T47D (cell line): ENCODE results near the gene STK32C.
"Not testable (repeated sequence)": the region's sequence is repeated elsewhere in the genome, so short reads cannot be mapped to it uniquely, and the experiment has no call there.

Experiments used
- DNase-seq, 2 experiments: peaks; one replicate each; pipeline versions ENCODE4 v3.0.0 to v3.0.0-alpha.2; 2011 to 2012; ENCODE audit warnings: low read depth in 1 of 2, low spot score in 1 of 2
- JUND ChIP-seq: IDR thresholded peaks from 2 replicates; pipeline ENCODE4 v1.6.1; 2012; ENCODE audit warnings: low read depth
- in situ Hi-C: cut with HindIII; loops from 2 replicates; pipeline ENCODE4 v1.10.0; 2016; ENCODE audit warnings: low sequenced_read_pairs, low pct_unique_long_range_greater_than_20kb

The STK32C gene

DNA sequence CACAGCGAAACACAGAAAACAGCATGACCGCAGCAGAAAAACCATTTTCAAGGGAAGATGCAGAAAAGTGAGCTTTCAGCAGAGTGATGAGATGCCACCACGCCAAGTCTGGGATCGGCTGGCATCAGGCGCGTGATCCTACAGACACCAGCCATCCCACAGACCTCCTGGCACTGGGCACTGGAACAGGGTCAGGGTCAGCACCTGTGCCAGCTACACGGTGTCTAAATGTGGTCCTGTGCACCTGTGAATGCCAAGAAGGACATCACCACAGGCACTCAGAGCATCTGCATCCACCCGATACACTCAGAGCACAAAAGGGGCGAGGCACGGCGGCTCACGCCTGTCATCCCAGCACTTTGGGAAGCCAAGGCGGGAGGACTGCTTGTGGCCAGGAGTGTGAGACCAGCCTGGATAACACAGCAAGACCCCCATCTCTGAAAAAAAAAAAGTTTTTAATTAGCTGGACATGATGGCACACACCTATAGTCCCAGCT is 31.5 kb downstream of the STK32C start:
- in situ Hi-C loops: no loop called here
- TF ChIP-seq JUND: no peak
- DNase-seq: no peak

DNA sequence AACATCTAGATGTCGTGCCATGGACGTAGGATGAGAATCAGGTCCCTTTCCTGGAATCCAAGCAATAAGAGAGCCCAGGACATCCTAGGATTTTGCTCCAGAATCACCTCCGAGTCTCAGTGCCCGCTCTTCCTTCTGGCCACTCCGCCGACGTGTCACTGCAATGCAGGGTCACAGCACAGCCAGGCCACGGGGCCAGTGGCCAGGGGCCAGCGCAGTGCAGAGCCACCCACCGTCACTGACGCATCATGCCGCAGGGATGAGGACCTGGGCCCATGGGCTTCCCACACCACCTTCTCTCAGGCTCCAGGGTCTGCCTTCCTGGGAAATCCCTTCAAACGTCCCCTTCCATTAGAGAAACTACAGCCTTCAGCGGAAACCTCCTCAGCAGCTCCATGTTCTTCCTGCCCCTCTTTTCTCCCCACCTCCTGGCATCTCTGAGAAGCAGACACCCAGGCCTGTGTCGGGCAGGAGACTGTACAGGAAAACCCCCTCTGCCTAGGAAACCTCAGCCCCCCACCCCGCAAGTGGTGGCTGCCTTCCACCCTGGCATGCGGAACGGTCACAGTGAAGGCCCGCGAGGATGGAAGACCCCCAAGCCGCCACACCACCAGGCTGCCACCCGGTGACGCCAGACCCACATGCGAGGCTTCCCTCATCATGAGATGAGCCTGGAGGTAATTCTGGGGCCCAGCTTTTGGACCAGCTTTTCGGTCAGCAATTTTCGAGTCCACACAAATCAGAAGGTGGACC is 32.1 kb downstream of the STK32C start:
- TF ChIP-seq JUND: no peak
- no peak for DNase-seq
- in situ Hi-C loops: no loop called here

GRCh38 chr10:132274986-132275385 is 32.8 kb downstream of the STK32C start:
- no peak for TF ChIP-seq JUND
- in situ Hi-C loops: no loop called here
- DNase-seq: no peak

DNA sequence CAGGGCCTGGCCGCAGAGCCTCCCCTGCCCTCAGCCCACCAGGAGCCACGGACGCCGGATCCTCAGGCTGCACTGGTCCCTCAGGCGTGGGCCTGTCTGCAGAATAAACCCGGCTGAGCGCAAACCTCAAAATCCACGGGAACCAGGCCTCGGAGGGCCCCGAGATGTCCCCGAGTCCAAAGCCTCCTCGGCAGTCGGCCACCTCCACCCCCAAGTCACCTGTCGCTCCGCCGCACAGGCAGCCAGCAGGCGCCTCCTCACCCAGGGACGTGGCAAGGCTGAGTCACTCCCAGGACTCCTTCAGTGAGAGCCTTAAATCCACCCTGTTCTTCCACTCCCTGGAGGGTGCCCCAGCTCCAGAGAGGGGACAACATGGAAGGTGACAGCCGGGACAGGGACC is 33.2 kb downstream of the STK32C start:
- in situ Hi-C loops: no loop called here
- TF ChIP-seq JUND: no peak
- no peak for DNase-seq

- no peak for DNase-seq
- in situ Hi-C loops: no loop called here
- no peak for TF ChIP-seq JUND
Measured at GRCh38 chr10:132273966-132274365, 33.8 kb downstream of the STK32C start.

DNA sequence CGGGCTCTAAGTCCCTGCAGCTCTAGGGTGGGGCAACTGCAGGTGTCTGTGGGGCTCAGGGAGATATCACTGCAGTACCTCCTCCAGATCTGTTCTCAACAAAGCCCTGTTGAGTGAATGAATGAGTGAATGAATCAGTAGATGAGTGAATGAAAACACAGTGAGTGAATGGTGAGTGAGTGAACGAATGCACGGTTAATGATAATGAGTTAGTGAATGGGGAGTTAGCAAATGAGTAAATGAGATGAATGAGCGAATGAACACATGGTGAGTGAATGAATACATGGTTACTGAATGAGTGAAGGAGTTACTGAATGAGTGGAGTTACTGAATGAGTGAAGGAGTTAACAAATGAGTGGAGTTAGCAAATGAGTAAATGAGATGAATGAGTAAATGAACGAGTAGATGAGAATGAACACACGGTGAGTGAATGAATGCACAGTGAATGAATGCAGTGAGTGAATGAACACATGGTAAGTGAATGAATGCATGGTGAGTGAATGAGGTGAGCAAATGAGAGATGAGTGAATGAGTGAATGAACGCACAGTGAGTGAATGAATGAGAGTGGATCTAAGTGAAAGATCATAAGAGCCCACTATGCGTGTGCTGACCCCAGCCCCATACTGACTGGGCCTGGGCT is 34.3 kb downstream of the STK32C start:
- in situ Hi-C loops: no loop called here
- no peak for TF ChIP-seq JUND
- no peak for DNase-seq

DNA sequence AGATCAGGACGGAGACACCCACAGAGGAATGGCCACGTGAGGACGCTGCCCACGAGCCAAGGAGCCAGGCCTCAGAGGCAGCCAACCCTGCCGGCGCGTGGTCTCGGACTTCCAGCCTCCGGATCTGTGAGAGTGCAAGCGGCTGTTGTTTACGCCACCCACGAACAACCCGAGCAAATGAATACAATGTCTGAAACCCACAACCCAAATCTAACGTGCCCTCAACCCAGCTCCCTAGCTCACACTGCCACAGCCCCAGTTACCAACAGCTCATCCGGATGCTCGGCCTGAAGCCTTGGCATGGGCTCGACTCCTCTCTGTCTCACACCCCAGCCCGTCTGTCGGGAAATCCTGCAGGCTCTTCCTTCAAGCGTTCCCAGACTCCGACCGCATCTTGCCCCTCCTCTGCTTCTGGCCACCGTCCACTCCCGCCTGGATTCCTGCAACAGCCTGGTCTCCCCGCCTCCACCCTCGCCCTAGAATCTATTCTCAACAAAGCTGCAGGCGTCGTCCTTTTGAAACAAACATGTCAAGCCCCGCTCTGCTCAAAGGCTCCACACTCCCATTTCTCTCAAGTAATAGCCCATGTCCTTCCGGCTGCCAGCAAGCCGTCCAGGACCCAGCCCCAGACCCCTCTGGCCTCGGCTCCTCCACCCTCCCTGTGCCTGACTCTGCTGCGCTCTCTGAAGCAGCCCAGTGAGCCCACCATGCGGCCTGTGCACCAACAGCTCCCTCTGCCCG is 35.3 kb downstream of the STK32C start:
- in situ Hi-C loops: no loop called here
- TF ChIP-seq JUND: no peak
- DNase-seq: no peak

- TF ChIP-seq JUND: no peak
- DNase-seq: no peak
- in situ Hi-C loops: no loop called here
Measured at GRCh38 chr10:132271458-132272230, 36.1 kb downstream of the STK32C start.

DNA sequence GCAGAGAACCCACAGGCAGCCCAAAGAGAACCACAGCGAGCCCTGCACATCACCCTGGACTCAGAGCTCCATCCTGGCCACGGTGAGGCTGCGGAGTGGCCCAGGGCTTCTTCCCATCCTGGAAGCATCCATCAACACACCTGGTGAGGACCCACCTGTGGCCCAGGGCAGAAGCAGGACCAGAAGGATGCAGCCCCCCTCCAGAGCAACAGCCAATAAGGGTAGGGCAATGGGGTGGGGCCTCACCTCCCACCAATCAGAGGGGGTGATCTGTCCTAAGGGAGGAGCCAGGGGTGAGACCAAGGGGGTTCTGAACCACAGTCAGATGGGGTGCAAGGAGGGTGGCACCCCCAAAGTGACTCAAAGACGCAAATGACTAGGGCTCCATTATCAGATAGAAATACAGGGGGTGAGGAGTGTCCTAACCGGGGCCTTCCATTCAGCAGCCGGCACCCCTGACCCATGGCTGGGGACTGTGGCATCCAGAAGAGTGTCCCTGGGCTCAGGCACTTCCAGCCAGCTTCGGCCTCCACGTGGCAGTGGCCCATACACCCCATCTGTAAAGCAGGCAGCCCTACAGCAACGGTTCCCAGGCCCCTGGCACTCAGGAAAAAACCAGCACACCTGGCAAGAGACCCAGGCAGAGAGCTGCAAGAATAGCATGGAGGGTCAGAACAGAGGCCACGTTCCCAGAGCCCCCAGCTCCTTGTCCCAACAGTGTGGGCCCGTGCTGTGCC is 36.9 kb downstream of the STK32C start:
- no peak for DNase-seq
- in situ Hi-C loops: no loop called here
- no peak for TF ChIP-seq JUND

- TF ChIP-seq JUND: no peak
- DNase-seq: no peak
- in situ Hi-C loops: no loop called here
Measured at GRCh38 chr10:132270256-132270655, 37.5 kb downstream of the STK32C start.

DNA sequence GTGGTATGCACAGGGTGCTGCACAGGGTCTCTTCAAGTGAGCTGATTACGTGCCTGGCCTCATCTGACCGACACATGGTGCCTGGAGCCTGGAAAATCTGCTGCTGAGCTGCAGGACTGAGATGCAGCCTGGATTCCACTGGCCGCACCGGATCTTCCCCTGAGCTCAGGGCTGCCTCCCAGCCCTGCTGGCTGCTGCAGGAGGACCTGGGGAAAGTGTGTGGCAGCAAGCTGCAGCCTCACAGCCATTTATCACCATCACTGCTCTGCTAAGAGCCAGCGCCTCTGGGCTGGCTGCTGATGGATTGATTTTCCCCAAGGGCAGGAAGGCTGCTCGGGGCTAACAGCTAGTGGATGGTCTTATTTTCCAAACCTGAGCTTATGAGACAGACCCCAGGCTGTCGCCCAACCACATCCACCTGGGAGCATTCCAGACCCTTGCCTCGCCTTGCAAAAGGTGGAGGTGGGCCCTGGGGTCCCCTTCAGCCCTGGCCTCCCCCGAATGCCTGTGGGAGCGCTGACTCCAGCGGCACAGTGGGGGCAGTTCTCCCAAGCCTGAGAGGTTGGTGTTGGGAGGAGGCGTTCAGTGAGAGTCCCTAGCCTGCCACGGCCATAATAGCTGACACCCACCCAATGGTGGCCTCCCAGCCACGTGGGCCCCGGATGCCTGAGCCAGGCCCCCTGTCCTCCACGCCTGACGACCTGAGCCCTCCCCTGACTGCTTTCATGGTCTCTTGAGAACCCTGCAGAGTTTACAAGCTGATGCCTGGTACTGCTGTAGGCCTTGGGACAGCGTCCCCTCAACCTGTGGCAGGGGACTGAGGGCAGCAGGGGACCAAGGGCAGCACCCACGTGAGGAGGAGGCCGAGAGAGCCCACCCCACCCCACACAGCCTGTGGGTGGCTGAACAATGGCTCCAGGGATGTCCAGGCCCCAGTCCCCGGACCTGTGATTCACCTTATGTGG is 38.2 kb downstream of the STK32C start:
- DNase-seq: no peak
- no peak for TF ChIP-seq JUND

DNA sequence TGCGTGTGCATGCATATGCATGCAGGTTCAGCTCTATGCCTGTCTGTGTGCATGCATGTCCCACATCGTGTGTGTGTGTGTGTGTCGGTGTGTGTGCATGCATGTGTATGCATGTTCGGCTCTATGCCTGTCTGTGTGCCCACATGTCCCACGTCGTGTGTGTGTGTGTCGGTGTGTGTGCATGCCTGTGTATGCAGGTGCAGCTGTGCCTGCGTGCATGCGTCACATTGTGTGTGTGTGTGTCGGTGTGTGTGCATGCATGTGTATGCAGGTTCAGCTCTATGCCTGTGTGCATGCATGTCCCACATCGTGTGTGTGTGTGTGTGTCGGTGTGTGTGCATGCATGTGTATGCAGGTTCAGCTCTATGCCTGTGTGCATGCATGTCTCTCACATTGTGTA is 39.8 kb downstream of the STK32C start:
- in situ Hi-C loops, DNase-seq: not testable (repeated sequence)

More for the DNA sequence above, 38.2 kb downstream of the STK32C start:
- in situ Hi-C loops: no loop called here
